Ureter (tissue), 1 donor: ENCODE results near the gene ST7. TPM values are rescaled to one million over a fixed set of nuclear protein-coding genes. Genes with fewer than 3 reads are reported as not detected.
"Not testable (repeated sequence)": the region's sequence is repeated elsewhere in the genome, so short reads cannot be mapped to it uniquely, and the experiment has no call there.

Experiments
- DNase-seq: peaks from one replicate; pipeline ENCODE4 v3.0.0-alpha.2; 2020; ENCODE audit warnings: low spot score
- total RNA-seq: library from RNA; stranded (reverse); gene quantifications from one replicate; pipeline ENCODE4 v1.2.4, GENCODE V29; 2023
- donor health status: DM: yes; HTN: yes; CAD: no.

The ST7 gene
- total RNA-seq, 1 donor from 2014 or later: 25.4 TPM

- no peak for DNase-seq
These were observed 72.6 kb downstream of the ST7 start for GRCh38 chr7:117025891-117026290.

DNA sequence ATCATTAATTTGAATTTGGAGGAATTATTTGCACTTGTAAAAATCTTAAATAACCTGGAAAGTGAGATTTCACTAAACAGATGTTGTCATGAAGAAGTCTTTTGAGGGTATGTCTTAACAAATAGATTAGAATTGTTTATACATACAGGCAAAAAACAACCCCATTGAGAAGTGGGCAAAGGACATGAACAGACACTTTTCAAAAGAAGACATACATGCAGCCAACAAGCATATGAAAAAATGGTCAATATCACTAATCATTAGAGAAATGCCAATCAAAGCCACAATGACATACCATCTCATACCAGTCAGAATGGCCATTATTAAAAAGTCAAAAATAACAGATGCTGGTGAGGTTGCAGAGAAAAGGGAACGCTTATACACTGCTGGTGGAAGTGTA lies 77.0 kb downstream of the ST7 start:
- DNase-seq: not testable (repeated sequence)

DNA sequence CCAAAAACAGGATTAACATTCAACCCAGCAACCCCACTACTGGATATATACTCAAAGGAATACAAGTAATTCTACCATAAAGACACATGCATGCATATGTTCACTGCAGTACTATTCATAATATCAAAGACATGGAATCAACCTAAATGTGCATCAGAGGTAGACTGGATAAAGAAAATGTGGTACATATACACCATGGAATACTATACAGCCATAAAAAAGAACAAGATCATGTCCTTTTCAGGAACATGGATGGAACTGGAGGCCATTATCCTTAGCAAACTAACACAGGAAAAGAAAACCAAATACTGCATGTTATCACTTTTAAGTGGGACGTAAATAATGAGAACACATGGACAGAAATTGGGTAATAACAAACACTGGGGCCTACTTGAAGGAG lies 77.5 kb downstream of the ST7 start:
- not testable (repeated sequence) for DNase-seq

GRCh38 chr7:117032810-117033209 lies 79.5 kb downstream of the ST7 start:
- DNase-seq: no peak

DNA sequence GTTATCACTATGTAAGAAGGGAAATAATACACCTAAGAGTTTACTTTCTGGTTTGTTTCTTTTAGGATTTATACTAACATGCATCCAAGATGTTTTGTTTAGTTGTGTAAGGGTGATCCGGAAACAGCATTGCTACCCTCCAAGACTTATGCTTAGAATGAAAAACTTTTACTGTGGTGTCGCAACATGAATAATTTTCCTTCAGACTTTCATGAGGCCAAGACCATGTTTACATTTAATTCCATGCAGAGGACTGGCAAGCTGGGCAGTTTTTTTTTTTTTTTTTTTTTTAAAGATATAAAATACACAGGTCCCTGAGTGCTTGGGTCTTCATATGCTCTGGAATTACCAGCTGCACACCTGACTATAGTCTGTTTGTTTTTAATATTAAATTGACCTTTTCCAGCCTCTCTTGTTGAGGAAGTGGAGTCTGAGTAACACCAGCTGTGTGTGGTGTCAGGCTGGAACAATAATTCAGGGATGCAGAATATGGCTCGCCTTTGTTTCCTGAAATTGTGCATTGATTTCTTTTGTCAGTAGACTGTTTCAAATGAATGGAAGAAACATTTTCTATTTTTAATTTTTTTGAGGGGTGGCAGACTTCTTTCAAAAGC lies 81.7 kb downstream of the ST7 start:
- no peak for DNase-seq

DNA sequence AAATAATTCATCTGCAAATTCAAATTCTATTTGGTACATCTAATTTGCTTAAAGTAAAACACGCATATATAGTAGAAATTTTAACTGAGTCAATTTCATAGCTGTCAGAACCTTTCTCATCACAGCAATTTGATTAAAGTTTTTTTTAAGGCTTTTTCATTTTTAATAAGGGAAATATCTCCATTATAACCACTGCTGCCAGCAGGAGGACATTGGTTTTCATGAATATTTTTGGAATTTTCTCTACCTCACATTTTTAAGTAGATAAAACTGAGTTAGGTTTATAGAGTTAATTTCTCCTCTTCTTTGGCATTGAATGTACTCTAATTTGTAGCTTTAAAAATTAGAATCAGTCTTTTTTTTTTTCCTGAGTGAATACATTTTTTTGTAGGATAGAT lies 82.2 kb downstream of the ST7 start:
- no peak for DNase-seq

DNA sequence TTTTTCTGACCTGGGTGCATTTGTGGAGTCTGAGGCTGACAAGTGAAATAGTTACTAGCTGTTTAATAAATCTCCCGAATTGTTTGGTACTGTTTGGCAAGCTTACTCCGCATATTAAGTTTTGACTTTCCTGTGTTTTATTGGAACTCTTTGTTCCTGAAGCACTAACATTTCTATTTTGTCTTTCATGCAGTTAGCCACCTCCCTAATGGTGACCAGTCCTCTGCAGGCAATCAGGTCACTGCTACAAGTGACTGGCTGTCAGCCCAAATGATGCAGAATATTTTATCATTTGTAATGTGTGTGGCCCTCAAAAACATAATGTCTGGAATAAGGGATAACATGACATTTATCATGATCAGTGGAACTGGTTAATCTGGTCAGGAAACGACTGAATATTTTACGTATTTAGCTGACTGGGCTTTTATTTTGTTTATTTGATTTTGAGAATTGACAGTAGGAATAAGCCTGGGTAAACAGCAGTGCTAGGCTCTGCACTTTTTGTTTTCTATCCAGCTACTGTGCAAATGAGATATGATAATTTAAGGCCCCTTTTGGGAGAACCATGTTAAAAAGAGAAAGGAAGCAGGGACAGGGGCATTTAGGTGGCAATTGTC lies 82.9 kb downstream of the ST7 start:
- DNase-seq: no peak

GRCh38 chr7:117036836-117037235 lies 83.5 kb downstream of the ST7 start:
- DNase-seq: no peak

GRCh38 chr7:117038408-117038807 lies 85.1 kb downstream of the ST7 start:
- no peak for DNase-seq

DNA sequence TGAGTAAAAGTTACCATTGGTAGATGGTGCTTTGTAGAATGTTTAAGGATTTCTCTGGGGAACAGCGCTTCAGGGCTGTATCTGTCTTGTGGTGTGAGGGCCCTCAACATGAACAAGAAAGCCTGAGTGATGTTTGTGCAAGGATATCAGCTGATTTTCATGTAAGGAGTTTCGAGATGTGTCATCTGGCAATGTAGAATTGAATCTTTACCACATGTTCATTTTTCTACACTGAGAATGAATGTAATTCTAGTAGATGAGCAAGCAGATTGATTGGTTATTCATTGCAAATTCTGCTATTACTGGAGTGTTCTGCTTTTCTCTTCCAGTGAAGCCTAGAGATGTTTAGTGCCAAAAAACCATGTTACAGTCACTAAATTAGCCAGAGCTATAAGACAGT lies 87.7 kb downstream of the ST7 start:
- no peak for DNase-seq

DNA sequence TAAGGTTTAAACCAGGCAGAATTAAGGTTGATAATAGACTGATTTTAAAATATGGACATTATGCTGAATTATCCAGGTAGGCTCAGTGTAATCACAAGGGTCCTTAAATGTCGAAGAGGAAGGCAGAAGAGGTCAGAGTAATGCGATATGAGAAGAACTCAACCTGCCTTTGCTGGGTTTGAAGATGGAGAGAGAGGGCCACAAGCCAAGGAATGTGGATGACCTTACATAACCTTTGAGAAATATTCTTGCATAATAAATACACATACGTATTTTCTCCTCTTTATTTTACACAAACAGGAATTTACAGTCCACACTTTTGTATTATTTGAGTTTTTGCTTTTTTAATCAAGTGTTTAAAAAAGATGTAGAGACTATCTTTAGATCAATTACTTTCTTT lies 88.5 kb downstream of the ST7 start:
- no peak for DNase-seq

GRCh38 chr7:117043108-117043825 lies 90.0 kb downstream of the ST7 start:
- DNase-seq: no peak

- DNase-seq: no peak
These were observed 91.4 kb downstream of the ST7 start for GRCh38 chr7:117044664-117045063.

- DNase-seq: no peak
These were observed 92.8 kb downstream of the ST7 start for GRCh38 chr7:117045927-117046710.

DNA sequence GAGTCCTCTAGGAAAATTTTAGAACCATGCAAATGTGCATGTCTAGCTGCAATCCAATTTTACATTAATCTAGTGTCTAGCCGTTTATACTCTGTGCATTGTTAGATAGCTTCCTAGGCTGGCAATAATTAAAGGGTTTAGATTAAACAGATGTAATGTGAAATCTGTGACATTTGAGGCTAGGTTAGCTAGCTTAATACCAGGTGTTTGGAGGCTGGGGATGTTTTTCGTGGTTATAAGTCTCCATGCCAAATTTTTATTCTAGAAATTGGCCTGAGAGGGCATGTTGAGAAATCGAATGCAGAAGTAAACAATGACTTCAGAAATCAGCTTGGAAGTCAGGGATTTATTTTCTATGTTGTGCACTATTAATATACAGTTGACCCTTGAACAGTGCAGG lies 94.2 kb downstream of the ST7 start:
- DNase-seq: no peak

DNA sequence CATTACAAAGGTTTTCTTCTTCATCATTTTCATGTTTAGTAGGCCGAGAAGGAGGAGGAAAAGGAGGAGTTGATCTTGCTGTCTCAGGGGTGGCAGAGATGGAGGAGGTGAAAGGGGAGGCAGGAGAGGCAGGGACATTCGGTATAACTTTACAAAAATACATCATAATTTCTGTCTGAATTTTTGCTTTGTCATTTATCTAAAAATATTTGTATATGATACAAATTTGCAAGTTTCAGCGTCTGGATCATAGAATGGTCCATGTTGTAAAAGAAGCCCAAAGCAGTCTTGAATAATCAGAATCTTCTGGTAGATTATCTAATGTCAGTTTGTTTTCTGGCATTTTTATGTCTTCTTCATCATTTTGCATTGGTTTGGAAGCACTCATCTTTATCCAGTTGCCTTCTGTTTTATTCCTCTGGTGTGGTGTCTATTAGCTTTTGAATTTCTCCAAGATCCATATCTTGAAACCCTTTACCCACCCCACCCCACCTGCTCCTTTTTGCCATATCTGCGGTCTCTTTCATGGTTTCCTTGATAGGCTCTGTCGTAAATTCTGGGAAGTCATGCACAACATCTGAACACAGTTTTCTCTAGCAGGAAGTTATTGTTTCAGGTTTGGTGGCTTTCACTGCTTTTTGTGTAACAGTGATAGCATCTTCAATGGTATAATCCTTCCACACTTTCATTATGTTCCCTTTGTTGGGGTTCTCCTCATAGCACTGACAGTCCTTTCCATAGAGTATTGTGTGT lies 95.0 kb downstream of the ST7 start:
- no peak for DNase-seq

GRCh38 chr7:117048882-117049281 lies 95.6 kb downstream of the ST7 start:
- DNase-seq: no peak

DNA sequence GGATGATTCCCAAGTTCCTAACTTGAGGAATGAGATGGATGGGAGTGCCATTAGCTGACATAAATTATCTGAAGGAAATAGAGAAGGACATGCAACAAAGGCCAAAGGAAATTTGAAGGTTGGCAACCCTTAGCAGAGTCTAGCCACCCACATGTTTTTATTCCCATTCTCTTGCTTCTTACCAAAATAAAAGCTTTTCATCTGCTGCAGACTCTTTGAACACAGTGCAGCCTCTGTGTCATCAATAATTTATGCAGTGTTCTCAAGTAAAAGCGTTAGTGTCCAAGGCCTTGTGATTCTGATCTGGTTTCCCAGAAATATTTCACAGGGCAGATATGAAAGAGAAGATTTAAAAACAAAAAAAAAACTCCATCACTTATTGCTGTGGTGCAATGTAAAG lies 98.5 kb downstream of the ST7 start:
- no peak for DNase-seq

DNA sequence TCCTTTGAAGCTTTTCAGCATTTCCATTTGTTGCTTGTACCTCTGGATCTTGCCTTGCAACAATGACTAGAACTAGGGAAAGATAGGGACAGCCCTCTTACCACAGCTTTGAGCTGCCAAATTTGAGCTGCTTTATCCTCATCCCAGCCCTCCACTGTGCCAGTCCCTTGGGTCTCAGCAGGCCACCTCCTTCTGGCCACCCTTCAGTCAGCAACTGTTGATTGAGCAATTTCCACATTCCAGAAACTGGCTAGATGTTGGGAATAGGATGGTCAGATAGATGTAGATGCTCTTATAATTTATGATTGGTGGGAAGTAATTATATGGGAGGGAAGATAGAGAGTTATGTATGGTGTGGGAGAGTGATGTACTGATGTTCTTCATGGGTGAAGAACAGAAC lies 100.1 kb downstream of the ST7 start:
- no peak for DNase-seq

DNA sequence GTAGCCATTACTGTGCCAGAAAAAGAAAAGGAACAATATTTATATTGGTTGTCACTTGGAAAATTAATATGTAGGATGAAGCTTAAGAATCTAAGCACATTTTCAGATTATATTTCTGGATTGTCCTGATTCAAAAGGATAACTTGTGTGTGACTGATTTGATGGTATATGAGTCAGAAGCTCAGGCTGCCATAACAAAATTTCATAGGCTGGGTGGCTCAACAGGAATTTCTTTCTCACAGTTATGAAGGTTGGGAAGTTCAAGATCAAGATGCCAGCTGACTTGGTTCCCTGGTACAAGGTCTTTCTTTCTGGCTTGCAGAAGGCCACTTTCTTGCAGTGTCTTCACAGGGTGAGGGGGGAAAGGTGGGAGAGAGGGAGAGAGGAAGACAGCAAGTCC lies 108.5 kb downstream of the ST7 start:
- DNase-seq: no peak

DNA sequence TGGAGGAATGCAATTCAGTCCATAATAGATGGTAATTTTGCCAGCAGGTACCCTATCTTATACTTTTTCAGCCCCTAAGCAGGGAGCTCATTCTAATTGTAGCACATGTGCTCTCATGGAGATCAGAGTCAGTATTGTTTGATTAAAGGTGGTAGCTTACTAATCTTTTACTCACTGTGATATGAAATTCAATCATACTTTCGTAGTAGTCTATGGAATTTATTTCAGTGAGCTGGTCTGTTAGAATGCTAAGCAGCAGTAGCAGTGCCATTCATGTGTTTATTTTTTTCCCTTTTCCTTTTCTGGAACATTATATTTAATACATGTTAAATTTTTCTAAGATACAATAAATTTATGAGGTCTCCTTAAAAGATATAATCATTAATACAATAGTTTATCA lies 109.0 kb downstream of the ST7 start:
- no peak for DNase-seq

GRCh38 chr7:117064688-117065087 lies 111.4 kb downstream of the ST7 start:
- no peak for DNase-seq
